Gastrocnemius medialis (tissue), 4 donors: ENCODE results near the gene MRTFA. TPM values are rescaled to one million over a fixed set of nuclear protein-coding genes. Genes with fewer than 3 reads are reported as not detected.
"Not testable (repeated sequence)": the region's sequence is repeated elsewhere in the genome, so short reads cannot be mapped to it uniquely, and the experiment has no call there.

Experiments used
- ATAC-seq, 2 donors: fragments of 150-250 bp; one replicate each; pipeline ENCODE4 v1.9.1; 2016
- DNase-seq, 2 donors: peaks; one replicate each; pipeline ENCODE4 v3.0.0-alpha.2; 2019
- H3K27ac ChIP-seq, 4 donors: fragments of 200-600 bp; sonication (generic); 1 replicate in 1 of 4; 2 replicates in 3 of 4; pipeline ENCODE4 v1.5.1; 2016 to 2018; ENCODE audit warnings: mild to moderate bottlenecking in 2 of 4, moderate library complexity in 1 of 4
- H3K27me3 ChIP-seq, 3 donors: fragments of 200-600 bp; sonication (generic) in 2 of 3; 1 replicate in 1 of 3; 2 replicates in 2 of 3; pipeline versions ENCODE4 v1.5.1 to v1.6.0; 2016 to 2019; ENCODE audit warnings: mild to moderate bottlenecking in 1 of 3, moderate library complexity in 1 of 3
- H3K36me3 ChIP-seq, 2 donors: fragments of 200-600 bp; sonication (generic) in 1 of 2; one replicate each; pipeline ENCODE4 v1.5.1; 2017 to 2018
- H3K4me1 ChIP-seq, 2 donors: fragments of 200-600 bp; sonication (generic) in 1 of 2; one replicate each; pipeline ENCODE4 v1.5.1; 2016 to 2017; ENCODE audit warnings: mild to moderate bottlenecking in 2 of 2
- H3K4me3 ChIP-seq, 4 donors: fragments of 200-600 bp; sonication (generic) in 3 of 4; 1 replicate in 1 of 4; 2 replicates in 3 of 4; pipeline ENCODE4 v1.5.1; 2016 to 2019; ENCODE audit warnings: mild to moderate bottlenecking in 2 of 4
- H3K9me3 ChIP-seq, 3 donors: fragments of 200-600 bp; sonication (generic) in 2 of 3; 1 replicate in 1 of 3; 2 replicates in 2 of 3; pipeline ENCODE4 v1.5.1; 2016 to 2019
- CTCF ChIP-seq, 5 experiments: fragments of 450-650 bp in 3 of 5; fragments of 200-600 bp in 2 of 5; sonication (generic) in 2 of 5; IDR thresholded peaks in 4 of 5; conservative IDR thresholded peaks in 1 of 5; 1 replicate in 4 of 5; 2 replicates in 1 of 5; pipeline ENCODE4 v1.5.1; 2016 to 2019; ENCODE audit warnings: antibody characterized with exemption in 5 of 5, mild to moderate bottlenecking in 3 of 5, moderate library complexity in 3 of 5
- POLR2A ChIP-seq, 2 donors: fragments of 450-650 bp; IDR thresholded peaks; one replicate each; pipeline ENCODE4 v1.6.1; 2017; ENCODE audit warnings: antibody characterized with exemption in 2 of 2, mild to moderate bottlenecking in 2 of 2, moderate library complexity in 2 of 2
- in situ Hi-C, 4 donors: fragments of 200-750 bp; cut with MboI; loops; one replicate each; pipeline versions ENCODE4 v1.15.0 to v1.8.0; 2017; ENCODE audit warnings: low sequenced_read_pairs in 4 of 4
- intact Hi-C: fragments of 100-400 bp; cut with DNase I; formaldehyde crosslinking; loops from one replicate; pipeline ENCODE4 v1.15.1; 2023; ENCODE audit warnings: low total_unique reads
- total RNA-seq, 4 donors: library from RNA; depleted of rRNA; stranded (reverse); fragments of >200 nt; gene quantifications; one replicate each; pipeline versions ENCODE4 v1.1.0 to v1.2.3, GENCODE V29; 2016

The MRTFA gene
- total RNA-seq, 4 donors from 2014 or later = 13.7 to 31.3 (median 22.2) TPM

GRCh38 chr22:40541300-40541699 lies 95.2 kb downstream of the MRTFA start:
- no peaks in the 10 kb centered on the region for H3K9me3 ChIP-seq
- intact Hi-C loops (no loop called here), in situ Hi-C loops (no loop called here)
- H3K27ac ChIP-seq = no peak overlapping the region
- TF ChIP-seq CTCF (IDR thresholded peaks at IDR 0.05 in 4 of 5, conservative IDR thresholded peaks at IDR 0.05 in 1 of 5) (no peak), POLR2A (IDR thresholded peaks at IDR 0.05) (no peak)
- DNase-seq = no peak
- H3K4me3 ChIP-seq = no peak overlapping the region
- no peak for ATAC-seq
- peaks cover 6 to 16% of the 10 kb centered on the region in 2 donors for H3K4me1 ChIP-seq
- no peaks in the 10 kb centered on the region for H3K36me3 ChIP-seq
- no peaks in the 10 kb centered on the region for H3K27me3 ChIP-seq

- no peaks in the 10 kb centered on the region for H3K9me3 ChIP-seq
- H3K4me3 ChIP-seq = no peak overlapping the region
- no peak for ATAC-seq
- intact Hi-C loops (no loop called here), in situ Hi-C loops (no loop called here)
- no peaks in the 10 kb centered on the region for H3K27me3 ChIP-seq
- no peaks in the 10 kb centered on the region for H3K36me3 ChIP-seq
- peaks cover 6 to 16% of the 10 kb centered on the region in 2 donors for H3K4me1 ChIP-seq
- DNase-seq = no peak
- H3K27ac ChIP-seq = no peak overlapping the region
- TF ChIP-seq POLR2A (IDR thresholded peaks at IDR 0.05) = no peak
- no peak for TF ChIP-seq CTCF (IDR thresholded peaks at IDR 0.05 in 4 of 5, conservative IDR thresholded peaks at IDR 0.05 in 1 of 5)
Measured at GRCh38 chr22:40540265-40540664, 96.3 kb downstream of the MRTFA start.

GRCh38 chr22:40536149-40536548 lies 100.4 kb downstream of the MRTFA start:
- ATAC-seq, H3K9me3 ChIP-seq, intact Hi-C loops, in situ Hi-C loops, H3K27me3 ChIP-seq, H3K4me3 ChIP-seq, H3K36me3 ChIP-seq, DNase-seq, H3K27ac ChIP-seq: not testable (repeated sequence)
- peaks cover 29 to 34% of the 10 kb centered on the region in 2 donors for H3K4me1 ChIP-seq

- intact Hi-C loops = no loop called here
Measured at GRCh38 chr22:40535642-40536041, 100.9 kb downstream of the MRTFA start.

GRCh38 chr22:40535189-40535512 lies 101.4 kb downstream of the MRTFA start:
- DNase-seq (no peak), ATAC-seq (no peak)
- no peaks in the 10 kb centered on the region for H3K27me3 ChIP-seq
- in situ Hi-C loops = no loop called here
- TF ChIP-seq POLR2A (IDR thresholded peaks at IDR 0.05) = no peak
- TF ChIP-seq CTCF (IDR thresholded peaks at IDR 0.05 in 4 of 5, conservative IDR thresholded peaks at IDR 0.05 in 1 of 5) = no peak
- intact Hi-C loops = no loop called here
- no peak overlapping the region for H3K4me3 ChIP-seq
- peaks cover 29 to 41% of the 10 kb centered on the region in 2 donors for H3K4me1 ChIP-seq
- no peaks in the 10 kb centered on the region for H3K36me3 ChIP-seq
- H3K9me3 ChIP-seq = no peaks in the 10 kb centered on the region
- H3K27ac ChIP-seq = peak overlapping the region; percentile 28 to 65 (median 44)

More at GRCh38 chr22:40535642-40536041, 100.9 kb downstream of the MRTFA start:
- in situ Hi-C loops = no loop called here
- H3K36me3 ChIP-seq = no peaks in the 10 kb centered on the region
- no peaks in the 10 kb centered on the region for H3K27me3 ChIP-seq
- ATAC-seq (no peak), DNase-seq (no peak)
- TF ChIP-seq CTCF (IDR thresholded peaks at IDR 0.05 in 4 of 5, conservative IDR thresholded peaks at IDR 0.05 in 1 of 5) (no peak), POLR2A (IDR thresholded peaks at IDR 0.05) (no peak)
- H3K4me3 ChIP-seq = no peak overlapping the region
- no peak overlapping the region for H3K27ac ChIP-seq
- no peaks in the 10 kb centered on the region for H3K9me3 ChIP-seq
- H3K4me1 ChIP-seq = peaks cover 29 to 38% of the 10 kb centered on the region in 2 donors
